NK-92 (cell line): ENCODE measurements around the gene KMT2A.
"Not testable (repeated sequence)": the region's sequence is repeated elsewhere in the genome, so short reads cannot be mapped to it uniquely, and the experiment has no call there.

Experiments
- DNase-seq: peaks from one replicate; lab custom pipeline; 2025; ENCODE audit not compliant: unreplicated experiment; lab: John Stamatoyannopoulos, UW

KMT2A gene

DNA sequence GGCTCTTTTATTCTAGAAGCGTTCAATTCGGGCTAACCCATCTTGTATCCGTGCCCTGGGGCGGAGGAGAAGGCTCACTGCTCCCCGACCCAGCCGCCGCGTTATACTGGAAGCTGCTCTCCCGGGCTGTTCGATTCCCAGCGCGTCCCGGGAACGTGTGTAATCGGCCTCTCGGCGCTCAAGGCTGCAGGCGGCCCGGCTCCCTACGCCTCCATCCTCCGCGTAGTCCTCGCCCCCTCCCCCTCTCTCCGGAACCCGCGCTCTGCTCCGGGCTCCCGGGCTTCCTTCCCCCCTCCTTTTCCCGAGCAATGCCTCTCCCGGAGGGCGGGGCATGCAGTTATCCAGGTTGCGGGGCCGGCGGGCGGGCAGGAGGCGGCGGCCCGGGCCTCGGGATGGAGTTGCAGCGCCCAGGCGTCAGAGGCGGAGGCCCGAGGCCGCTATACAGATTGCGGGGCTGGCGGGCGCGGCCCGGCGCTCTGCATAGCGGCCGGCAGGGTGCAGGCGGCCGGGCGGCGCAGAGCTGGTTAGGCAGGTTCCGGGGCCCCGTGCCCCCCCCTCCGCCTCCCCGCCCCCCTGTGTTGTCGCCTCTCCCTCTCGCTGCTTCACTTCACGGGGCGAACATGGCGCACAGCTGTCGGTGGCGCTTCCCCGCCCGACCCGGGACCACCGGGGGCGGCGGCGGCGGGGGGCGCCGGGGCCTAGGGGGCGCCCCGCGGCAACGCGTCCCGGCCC lies at the start of gene KMT2A:
TSS of gene KMT2A (plus strand) at position 600 of the 732 bp plus-strand sequence. CDS start at position 621, 21 bp downstream.
- peak; percentile 36 for DNase-seq

GRCh38 chr11:118396097-118396501 lies 40.2 kb upstream of the KMT2A start:
- no peak for DNase-seq

- no peak for DNase-seq
Observed at GRCh38 chr11:118397448-118397847, 38.8 kb upstream of the KMT2A start.

GRCh38 chr11:118398791-118399559 lies 37.3 kb upstream of the KMT2A start:
- DNase-seq: no peak

- peak; percentile 83 for DNase-seq
Observed at GRCh38 chr11:118401151-118401879, 35.0 kb upstream of the KMT2A start, which contains the start of gene ATP5MG. Gene ATP5MG, plus strand, starts transcription at chr11:118401606. Its CDS starts 60 bp downstream, at chr11:118401666.

DNA sequence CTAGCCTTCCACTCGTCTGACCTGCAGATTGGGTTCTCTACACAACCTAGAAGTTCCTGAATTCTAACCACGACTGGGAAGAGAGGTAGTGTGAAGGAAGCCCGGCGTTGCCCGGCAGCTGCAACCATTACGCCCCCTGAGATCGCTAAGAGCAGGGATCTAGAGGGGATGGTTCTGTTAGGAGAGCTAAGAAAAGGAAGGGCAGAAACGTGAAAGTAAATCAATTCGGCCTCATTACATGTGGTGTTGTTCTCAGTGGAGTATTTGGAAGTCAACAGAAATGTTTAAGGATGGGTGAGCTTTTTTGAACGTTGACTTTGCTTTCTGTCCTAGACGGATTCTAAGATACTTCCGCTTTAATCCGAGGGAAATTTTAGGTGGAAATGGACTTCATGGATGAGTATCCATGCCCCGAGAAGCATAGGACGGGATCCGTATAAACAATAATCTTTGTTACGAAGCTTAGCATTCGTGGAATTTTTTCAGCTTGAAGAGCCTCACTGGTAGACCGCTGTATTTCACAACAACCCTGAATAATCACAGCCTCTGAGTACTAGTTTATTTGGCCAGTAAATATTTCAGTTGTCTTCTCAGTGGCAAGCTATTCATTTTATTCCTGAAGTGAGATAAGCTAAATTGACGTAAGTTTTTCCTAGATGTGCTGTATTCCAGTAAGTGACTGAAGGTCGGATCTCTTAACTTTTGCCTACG lies 34.3 kb upstream of the KMT2A start:
- DNase-seq: no peak

DNA sequence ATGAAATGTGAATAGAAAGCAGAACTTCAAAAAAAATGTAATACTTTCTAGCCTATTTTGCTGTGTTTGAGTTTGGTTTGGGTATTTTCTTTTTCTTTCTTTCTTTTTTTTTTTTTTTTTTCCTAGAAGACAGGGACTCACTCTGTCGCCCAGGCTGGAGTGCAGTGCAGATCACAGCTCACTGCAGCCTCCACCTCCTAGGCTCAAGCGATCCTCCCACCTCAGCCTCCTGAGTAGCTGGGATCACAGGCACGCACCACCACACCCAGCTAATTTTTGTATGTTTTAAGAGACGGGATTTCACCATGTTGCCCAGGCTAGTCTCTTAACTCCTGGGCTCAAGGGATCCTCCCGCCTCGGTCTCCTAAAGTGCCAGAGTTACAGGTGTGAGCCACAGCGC lies 33.7 kb upstream of the KMT2A start:
- not testable (repeated sequence) for DNase-seq

DNA sequence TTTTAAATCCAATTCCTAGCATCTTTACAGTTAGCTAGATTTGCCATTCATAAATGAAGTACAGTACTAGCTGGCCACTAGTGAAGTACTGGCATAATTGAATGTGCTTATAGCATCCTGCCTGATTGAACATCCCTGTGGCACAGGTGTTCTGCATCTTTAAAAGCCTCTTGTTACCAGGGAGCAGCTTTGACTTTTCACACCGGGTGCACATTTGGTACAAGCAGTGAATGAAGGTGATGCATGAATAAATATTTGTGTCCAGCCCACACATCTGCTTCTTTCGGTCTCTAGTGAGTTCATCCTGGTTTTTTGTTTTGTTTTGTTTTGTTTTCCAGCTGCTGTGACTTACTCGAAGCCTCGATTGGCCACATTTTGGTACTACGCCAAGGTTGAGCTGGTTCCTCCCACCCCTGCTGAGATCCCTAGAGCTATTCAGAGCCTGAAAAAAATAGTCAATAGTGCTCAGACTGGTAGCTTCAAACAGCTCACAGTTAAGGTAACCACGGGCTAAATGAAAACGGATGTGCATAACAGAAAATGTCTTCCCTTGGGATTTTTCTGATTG lies 29.6 kb upstream of the KMT2A start:
- no peak for DNase-seq

DNA sequence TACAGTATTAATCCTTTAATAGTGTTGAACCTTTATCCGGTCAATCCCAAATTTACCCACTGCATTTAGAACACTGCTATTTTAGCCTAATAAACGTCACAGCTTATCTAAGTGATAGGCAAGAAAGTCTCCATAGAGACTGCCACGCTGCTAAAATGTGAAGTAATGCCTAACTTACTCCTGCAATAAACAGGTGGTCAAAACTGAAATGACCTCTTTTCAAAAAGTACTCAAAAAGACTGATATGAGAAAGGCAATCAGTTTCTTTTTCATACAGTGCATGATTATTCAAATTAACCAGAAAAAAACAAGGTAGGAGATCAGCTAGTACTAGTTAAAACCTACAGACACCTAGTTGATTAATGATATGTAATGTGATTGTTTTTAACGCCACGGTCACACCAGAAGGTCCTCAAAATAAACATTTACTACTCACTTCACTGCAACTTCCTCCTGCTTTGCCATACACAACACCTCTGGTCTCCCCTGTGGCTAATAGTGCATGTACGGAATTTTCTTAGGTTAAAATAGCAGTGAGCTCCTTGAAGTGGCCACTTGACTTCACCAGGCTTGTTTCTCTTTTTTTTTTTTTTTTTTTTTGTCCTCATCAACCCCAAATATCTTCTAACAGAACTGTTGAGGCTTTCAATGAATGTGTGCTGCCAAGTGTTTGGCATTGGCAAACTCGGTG lies 26.1 kb upstream of the KMT2A start:
- no peak for DNase-seq

DNA sequence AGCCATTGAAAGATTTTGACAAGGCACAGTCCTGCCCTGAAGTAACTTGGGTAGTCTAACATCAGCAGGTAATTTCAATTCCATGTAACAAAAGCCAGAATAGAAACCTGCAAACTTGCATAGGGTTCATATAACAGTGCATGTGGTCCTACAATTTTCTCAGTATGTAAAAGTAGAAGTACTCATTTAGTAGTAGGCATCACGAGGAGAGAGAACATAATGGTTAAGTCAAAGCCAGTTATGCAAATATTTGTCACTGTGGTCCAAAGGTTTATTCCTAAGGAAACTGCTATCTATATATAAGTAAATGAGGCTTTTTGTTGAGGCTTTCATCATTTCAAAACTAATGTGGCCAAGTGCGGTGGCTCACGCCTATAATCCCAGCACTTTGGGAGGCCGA lies 24.8 kb upstream of the KMT2A start:
- DNase-seq: no peak

DNA sequence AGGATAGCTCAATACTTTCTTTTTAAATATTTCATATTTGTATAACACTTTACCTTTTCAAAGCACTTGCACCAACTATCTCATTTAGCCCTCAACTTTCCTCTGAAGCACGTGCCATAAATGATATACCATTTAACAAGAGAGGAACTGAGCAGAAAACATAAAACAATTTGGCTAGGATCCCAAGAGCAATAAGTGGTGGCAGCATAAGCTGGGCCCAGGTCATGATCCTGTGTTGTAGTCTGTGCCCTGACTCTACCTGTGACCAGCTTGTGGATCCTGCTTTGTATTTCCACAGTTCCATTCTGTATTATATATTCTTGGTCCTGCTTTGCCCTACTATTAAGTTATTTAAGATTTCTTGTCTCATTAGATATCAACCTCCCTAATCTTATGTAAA lies 23.4 kb upstream of the KMT2A start:
- no peak for DNase-seq

GRCh38 chr11:118415062-118415738 lies 21.1 kb upstream of the KMT2A start:
- no peak for DNase-seq

GRCh38 chr11:118415739-118416068 lies 20.6 kb upstream of the KMT2A start:
- no peak for DNase-seq

DNA sequence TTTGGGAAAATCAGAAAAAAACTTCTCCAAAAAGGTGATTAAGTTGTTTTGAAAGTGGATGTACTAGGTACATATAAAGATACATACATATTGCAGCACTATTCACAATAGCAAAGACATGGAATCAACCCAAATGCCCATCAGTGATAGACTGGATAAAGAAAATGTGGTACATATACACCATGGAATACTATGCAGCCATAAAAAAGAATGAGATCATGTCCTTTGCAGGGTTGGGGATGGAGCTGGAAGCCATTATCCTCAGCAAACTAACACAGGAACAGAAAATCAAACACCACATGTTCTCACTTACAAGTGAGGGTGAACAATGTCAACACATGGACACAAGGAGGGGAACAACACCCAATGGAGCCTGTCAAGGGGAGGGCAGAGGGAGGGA lies 19.4 kb upstream of the KMT2A start:
- not testable (repeated sequence) for DNase-seq

- DNase-seq: no peak
Observed at GRCh38 chr11:118417801-118418200, 18.5 kb upstream of the KMT2A start.

GRCh38 chr11:118418766-118419165 lies 17.5 kb upstream of the KMT2A start:
- DNase-seq: no peak

DNA sequence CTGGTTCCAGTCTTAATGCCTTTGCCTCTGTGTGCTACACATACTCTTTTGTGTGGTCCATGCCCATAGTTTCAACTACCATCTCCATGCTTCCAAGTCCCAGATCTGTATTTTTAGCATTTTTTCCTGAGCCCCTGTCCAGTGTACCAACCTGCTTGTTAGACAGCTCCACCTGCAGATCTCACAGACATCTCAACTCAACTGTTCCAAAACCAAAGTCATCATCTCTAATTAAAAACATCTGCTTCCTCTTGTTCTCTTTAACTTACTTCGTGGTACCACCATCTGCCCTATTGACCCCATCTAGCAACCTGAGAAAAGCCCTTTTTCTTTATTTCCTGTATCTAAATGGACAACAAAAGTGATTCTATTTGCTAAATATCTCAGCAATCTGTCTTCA lies 8.6 kb upstream of the KMT2A start:
- no peak for DNase-seq

- DNase-seq: no peak
Observed at GRCh38 chr11:118430956-118431355, 5.3 kb upstream of the KMT2A start.

GRCh38 chr11:118434123-118434552 lies 2.2 kb upstream of the KMT2A start:
- no peak for DNase-seq
